Osteoblast (primary cell): ENCODE data around the gene SESN2. TPM values are rescaled to one million over a fixed set of nuclear protein-coding genes. Genes with fewer than 3 reads are reported as not detected.

Source experiments
- DNase-seq: peaks from one replicate; pipeline ENCODE4 v3.0.0; 2011; ENCODE audit warnings: low spot score, mixed read lengths; ENCODE audit not compliant: insufficient read length; ENCODE audit errors: missing footprints
- H2AFZ ChIP-seq: 2 replicates; pipeline ENCODE4 v1.6.0; 2011; ENCODE audit warnings: mild to moderate bottlenecking, low read length
- H3K27ac ChIP-seq: 2 replicates; pipeline ENCODE4 v1.5.1; 2011; ENCODE audit warnings: mild to moderate bottlenecking, low read depth, low read length, moderate library complexity
- H3K27me3 ChIP-seq: 2 replicates; pipeline ENCODE4 v1.6.0; 2012; ENCODE audit warnings: mild to moderate bottlenecking, control low read depth, inconsistent platforms, low read length, moderate library complexity; ENCODE audit not compliant: insufficient read depth
- H3K36me3 ChIP-seq: 2 replicates; pipeline ENCODE4 v1.5.1; 2011; ENCODE audit warnings: mild to moderate bottlenecking, low read length, control low read depth, moderate library complexity; ENCODE audit not compliant: insufficient read depth
- H3K4me1 ChIP-seq: 2 replicates; pipeline ENCODE4 v1.5.1; 2011; ENCODE audit warnings: mild to moderate bottlenecking, low read length, control low read depth, moderate library complexity; ENCODE audit not compliant: insufficient read depth
- H3K4me2 ChIP-seq: 2 replicates; pipeline ENCODE4 v1.6.0; 2011; ENCODE audit warnings: mild to moderate bottlenecking, low read length; ENCODE audit not compliant: insufficient read depth
- H3K4me3 ChIP-seq: fragments of 200-600 bp; sonication (generic); 3 replicates; pipeline ENCODE4 v1.5.1; 2012; ENCODE audit warnings: mild to moderate bottlenecking, low read length, inconsistent platforms; ENCODE audit not compliant: insufficient read depth
- H3K79me2 ChIP-seq: 2 replicates; pipeline ENCODE4 v1.6.0; 2012; ENCODE audit warnings: mild to moderate bottlenecking, low read length, control low read depth, inconsistent platforms; ENCODE audit not compliant: insufficient read depth
- H3K9me3 ChIP-seq: 2 replicates; pipeline ENCODE4 v1.5.1; 2011; ENCODE audit warnings: low read depth, low read length, control low read depth
- H4K20me1 ChIP-seq: 2 replicates; pipeline ENCODE4 v1.6.0; 2012; ENCODE audit warnings: mild to moderate bottlenecking, low read length, control low read depth; ENCODE audit not compliant: insufficient read depth
- total RNA-seq: library from RNA; depleted of rRNA; stranded (reverse); fragments of >200 nt; gene quantifications from 2 replicates; pipeline ENCODE4 v1.2.3, GENCODE V29; 2012
- TF ChIP-seq, protein P1 (sequence below): IDR thresholded peaks from 2 replicates; pipeline ENCODE4 v1.5.1; 2011; ENCODE audit warnings: mild to moderate bottlenecking, low read depth, low read length, moderate library complexity; ENCODE audit errors: extremely low read depth

Gene SESN2
- total RNA-seq, 1 donor: 59.7 TPM

DNA sequence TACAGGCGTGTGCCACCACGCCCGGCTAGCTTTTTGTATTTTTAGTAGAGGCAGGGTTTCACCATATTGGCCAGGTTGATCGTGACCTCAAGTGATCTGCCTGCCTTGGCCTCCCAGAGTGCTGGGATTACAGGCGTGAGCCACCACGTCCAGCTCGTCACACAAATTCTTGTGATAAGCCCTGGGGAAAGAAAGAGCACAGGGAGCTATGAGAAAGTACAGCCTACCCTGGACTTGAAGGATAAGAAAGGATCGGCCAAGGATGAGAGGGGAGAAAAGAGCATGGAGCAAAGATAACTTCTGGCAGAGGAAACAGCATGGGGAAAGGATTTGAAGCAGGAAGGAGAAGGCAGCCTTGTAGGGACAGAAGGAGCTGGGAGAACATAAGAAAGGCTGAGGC is 29.2 kb downstream of the SESN2 start:
- Histone ChIP-seq H3K79me2 (no peaks in the 10 kb centered on the region), H2AFZ (no peak overlapping the region), H3K36me3 (no peaks in the 10 kb centered on the region), H3K27me3 (no peaks in the 10 kb centered on the region), H3K4me2 (no peak overlapping the region), H4K20me1 (no peaks in the 10 kb centered on the region), H3K4me3 (no peak overlapping the region), H3K27ac (no peak overlapping the region), H3K9me3 (no peaks in the 10 kb centered on the region), H3K4me1 (no peaks in the 10 kb centered on the region)
- DNase-seq: no peak
- TF ChIP-seq, protein P1, sequence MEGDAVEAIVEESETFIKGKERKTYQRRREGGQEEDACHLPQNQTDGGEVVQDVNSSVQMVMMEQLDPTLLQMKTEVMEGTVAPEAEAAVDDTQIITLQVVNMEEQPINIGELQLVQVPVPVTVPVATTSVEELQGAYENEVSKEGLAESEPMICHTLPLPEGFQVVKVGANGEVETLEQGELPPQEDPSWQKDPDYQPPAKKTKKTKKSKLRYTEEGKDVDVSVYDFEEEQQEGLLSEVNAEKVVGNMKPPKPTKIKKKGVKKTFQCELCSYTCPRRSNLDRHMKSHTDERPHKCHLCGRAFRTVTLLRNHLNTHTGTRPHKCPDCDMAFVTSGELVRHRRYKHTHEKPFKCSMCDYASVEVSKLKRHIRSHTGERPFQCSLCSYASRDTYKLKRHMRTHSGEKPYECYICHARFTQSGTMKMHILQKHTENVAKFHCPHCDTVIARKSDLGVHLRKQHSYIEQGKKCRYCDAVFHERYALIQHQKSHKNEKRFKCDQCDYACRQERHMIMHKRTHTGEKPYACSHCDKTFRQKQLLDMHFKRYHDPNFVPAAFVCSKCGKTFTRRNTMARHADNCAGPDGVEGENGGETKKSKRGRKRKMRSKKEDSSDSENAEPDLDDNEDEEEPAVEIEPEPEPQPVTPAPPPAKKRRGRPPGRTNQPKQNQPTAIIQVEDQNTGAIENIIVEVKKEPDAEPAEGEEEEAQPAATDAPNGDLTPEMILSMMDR: no peak

DNA sequence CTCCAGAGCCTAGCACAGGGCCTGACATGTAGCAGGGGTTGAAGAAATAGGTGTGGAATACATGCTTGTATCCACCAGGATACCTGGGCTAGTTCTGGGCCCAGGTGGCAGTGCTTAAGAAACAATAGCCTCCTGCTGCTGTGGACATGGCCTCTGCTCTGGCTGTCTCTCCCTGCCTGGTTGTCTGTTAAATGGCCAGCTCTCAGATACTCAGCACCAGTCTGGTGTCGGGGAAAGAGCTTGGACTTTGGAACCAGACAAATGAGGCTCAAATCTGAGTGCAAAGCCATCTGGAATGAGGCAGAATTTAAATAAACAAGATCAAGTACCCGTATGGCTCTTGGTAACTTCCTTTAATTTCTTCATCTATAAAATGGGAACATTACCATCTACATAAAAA is 31.5 kb downstream of the SESN2 start:
- TF ChIP-seq, protein P1: no peak
- Histone ChIP-seq H3K36me3 (no peaks in the 10 kb centered on the region), H3K9me3 (no peaks in the 10 kb centered on the region), H2AFZ (no peak overlapping the region), H3K4me2 (no peak overlapping the region), H4K20me1 (no peaks in the 10 kb centered on the region), H3K4me1 (no peaks in the 10 kb centered on the region), H3K4me3 (no peak overlapping the region), H3K79me2 (no peaks in the 10 kb centered on the region), H3K27me3 (no peaks in the 10 kb centered on the region), H3K27ac (no peak overlapping the region)
- no peak for DNase-seq

DNA sequence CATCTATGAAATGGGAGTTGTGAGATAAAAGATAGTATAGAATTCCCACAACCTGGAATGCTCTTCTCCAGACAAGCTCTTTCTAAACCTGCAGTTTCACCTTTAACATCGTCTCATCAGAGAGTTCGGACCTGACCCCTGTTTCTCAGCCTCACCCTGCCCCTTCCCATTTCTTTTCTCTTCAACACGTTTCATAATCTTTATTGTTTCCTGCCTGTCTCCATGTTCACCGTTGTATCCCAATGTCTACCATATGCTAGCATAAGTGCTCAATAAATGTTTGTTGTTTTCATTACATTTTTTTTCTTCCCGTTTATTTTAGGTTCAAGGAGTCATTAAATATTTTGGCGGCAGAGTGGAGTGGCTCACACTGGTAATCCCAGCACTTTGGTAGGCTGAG is 32.4 kb downstream of the SESN2 start:
- H3K4me2 ChIP-seq: no peak overlapping the region
- TF ChIP-seq, protein P1: no peak
- no peaks in the 10 kb centered on the region for H4K20me1 ChIP-seq

DNA sequence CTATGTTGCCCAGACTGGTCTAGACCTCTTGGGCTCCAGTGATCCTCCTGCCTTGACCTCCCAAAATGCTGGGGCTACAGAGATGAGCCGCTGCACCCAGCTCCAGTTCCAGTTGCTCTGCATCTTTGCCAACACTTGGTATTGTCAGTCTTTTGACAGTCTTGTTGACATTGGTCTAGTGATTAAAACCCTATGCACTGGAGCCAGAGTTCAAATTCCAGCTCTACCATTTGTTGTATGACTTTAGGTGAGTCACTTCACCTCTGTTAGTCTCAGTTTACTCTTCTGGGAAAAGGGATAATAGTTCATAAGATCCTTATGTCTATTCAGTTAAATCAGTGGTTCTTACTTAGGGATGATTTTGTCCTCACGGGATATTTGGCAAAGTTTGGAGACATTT is 36.6 kb downstream of the SESN2 start:
- Histone ChIP-seq H3K4me3 (no peak overlapping the region), H2AFZ (no peak overlapping the region), H3K27ac (no peak overlapping the region), H3K9me3 (no peaks in the 10 kb centered on the region), H3K79me2 (no peaks in the 10 kb centered on the region), H4K20me1 (no peaks in the 10 kb centered on the region), H3K4me1 (no peaks in the 10 kb centered on the region), H3K27me3 (no peaks in the 10 kb centered on the region), H3K4me2 (no peak overlapping the region), H3K36me3 (no peaks in the 10 kb centered on the region)
- no peak for DNase-seq
- TF ChIP-seq, protein P1: no peak

More for the DNA sequence above, 32.4 kb downstream of the SESN2 start:
- Histone ChIP-seq H3K79me2 (no peaks in the 10 kb centered on the region), H3K4me3 (no peak overlapping the region), H3K27ac (no peak overlapping the region), H3K27me3 (no peaks in the 10 kb centered on the region), H3K9me3 (no peaks in the 10 kb centered on the region), H2AFZ (peak overlapping the region; percentile 35), H3K36me3 (no peaks in the 10 kb centered on the region), H3K4me1 (no peaks in the 10 kb centered on the region)
- no peak for DNase-seq
